Tibial nerve (tissue), 4 donors: ENCODE results near the gene IRF8. TPM values are rescaled to one million over a fixed set of nuclear protein-coding genes. Genes with fewer than 3 reads are reported as not detected.

ENCODE experiments used
- DNase-seq, 2 donors: peaks; one replicate each; pipeline ENCODE4 v3.0.0-alpha.2; 2019; ENCODE audit warnings: low spot score in 2 of 2
- H3K27ac ChIP-seq, 4 donors: fragments of 200-600 bp; sonication (generic) in 3 of 4; one replicate each; pipeline ENCODE4 v1.5.1; 2017 to 2019; ENCODE audit warnings: mild to moderate bottlenecking in 1 of 4
- H3K27me3 ChIP-seq, 2 donors: fragments of 200-600 bp; sonication (generic) in 1 of 2; one replicate each; pipeline versions ENCODE4 v1.5.1 to v1.6.0; 2017 to 2019
- H3K36me3 ChIP-seq, 3 donors: fragments of 200-600 bp; sonication (generic); one replicate each; pipeline ENCODE4 v1.5.1; 2018 to 2019
- H3K4me1 ChIP-seq, 4 donors: fragments of 200-600 bp; sonication (generic) in 3 of 4; one replicate each; pipeline ENCODE4 v1.5.1; 2017 to 2019
- H3K4me3 ChIP-seq, 4 donors: fragments of 200-600 bp; sonication (generic) in 3 of 4; one replicate each; pipeline ENCODE4 v1.5.1; 2017 to 2019; ENCODE audit warnings: mild to moderate bottlenecking in 1 of 4, moderate library complexity in 1 of 4
- H3K9me3 ChIP-seq, 4 donors: fragments of 200-600 bp; sonication (generic) in 3 of 4; one replicate each; pipeline ENCODE4 v1.5.1; 2017 to 2019
- EP300 ChIP-seq, 2 donors: sonication (generic); formaldehyde crosslinking; IDR thresholded peaks; one replicate each; pipeline ENCODE4 v1.6.1; 2017; ENCODE audit warnings: antibody characterized with exemption in 2 of 2, mild to moderate bottlenecking in 1 of 2
- POLR2A ChIP-seq, 2 donors: fragments of 450-650 bp; IDR thresholded peaks; one replicate each; pipeline ENCODE4 v1.6.1; 2017; ENCODE audit warnings: antibody characterized with exemption in 2 of 2, mild to moderate bottlenecking in 2 of 2, moderate library complexity in 2 of 2
- WGBS, 2 donors: methylation state at CpG; one replicate each; pipeline ENCODE4 v1.1.5; 2018; 5-methylcytosine and 5-hydroxymethylcytosine counted together
- total RNA-seq, 4 donors: library from RNA; depleted of rRNA; stranded (reverse); fragments of >200 nt; gene quantifications; one replicate each; pipeline ENCODE4 v1.1.0, GENCODE V29; 2016
- TF ChIP-seq, protein P1 (sequence below), 5 experiments: fragments of 200-600 bp in 3 of 5; fragments of 450-650 bp in 2 of 5; sonication (generic) in 3 of 5; IDR thresholded peaks; one replicate each; pipeline ENCODE4 v1.5.1; 2016 to 2019; ENCODE audit warnings: antibody characterized with exemption in 5 of 5, mild to moderate bottlenecking in 3 of 5, moderate library complexity in 2 of 5

IRF8 gene
- total RNA-seq, 4 donors from 2014 or later, result 20.5 to 30.3 (median 22.7) TPM

- no peaks in the 10 kb centered on the region for H3K27me3 ChIP-seq
- peaks cover 0 to 52% (median 25%) of the 10 kb centered on the region in 4 donors for H3K4me1 ChIP-seq
- H3K9me3 ChIP-seq, result no peaks in the 10 kb centered on the region
- no peak for TF ChIP-seq POLR2A (IDR thresholded peaks at IDR 0.05)
- no peak for TF ChIP-seq EP300 (IDR thresholded peaks at IDR 0.05)
- TF ChIP-seq, protein P1, sequence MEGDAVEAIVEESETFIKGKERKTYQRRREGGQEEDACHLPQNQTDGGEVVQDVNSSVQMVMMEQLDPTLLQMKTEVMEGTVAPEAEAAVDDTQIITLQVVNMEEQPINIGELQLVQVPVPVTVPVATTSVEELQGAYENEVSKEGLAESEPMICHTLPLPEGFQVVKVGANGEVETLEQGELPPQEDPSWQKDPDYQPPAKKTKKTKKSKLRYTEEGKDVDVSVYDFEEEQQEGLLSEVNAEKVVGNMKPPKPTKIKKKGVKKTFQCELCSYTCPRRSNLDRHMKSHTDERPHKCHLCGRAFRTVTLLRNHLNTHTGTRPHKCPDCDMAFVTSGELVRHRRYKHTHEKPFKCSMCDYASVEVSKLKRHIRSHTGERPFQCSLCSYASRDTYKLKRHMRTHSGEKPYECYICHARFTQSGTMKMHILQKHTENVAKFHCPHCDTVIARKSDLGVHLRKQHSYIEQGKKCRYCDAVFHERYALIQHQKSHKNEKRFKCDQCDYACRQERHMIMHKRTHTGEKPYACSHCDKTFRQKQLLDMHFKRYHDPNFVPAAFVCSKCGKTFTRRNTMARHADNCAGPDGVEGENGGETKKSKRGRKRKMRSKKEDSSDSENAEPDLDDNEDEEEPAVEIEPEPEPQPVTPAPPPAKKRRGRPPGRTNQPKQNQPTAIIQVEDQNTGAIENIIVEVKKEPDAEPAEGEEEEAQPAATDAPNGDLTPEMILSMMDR (IDR thresholded peaks at IDR 0.05), result no peak
- no peak for DNase-seq
- H3K36me3 ChIP-seq, result peaks cover 0 to 4% (median 0%) of the 10 kb centered on the region in 3 donors
- 79 to 90% methylated on average over 14 to 15 of the region's 15 CpGs for WGBS, 2 donors
- no peak overlapping the region for H3K4me3 ChIP-seq
- peak overlapping the region in 2 of 4 donors; percentile 58 to 71 for H3K27ac ChIP-seq
These were observed 12.4 kb downstream of the IRF8 start for GRCh38 chr16:85911251-85911930.

GRCh38 chr16:85912211-85912974, 13.4 kb downstream of the IRF8 start:
- H3K27ac ChIP-seq, result peak overlapping the region in 3 of 4 donors; percentile 38 to 71 (median 43)

GRCh38 chr16:85913141-85913601, 14.2 kb downstream of the IRF8 start:
- DNase-seq, result no peak

More at GRCh38 chr16:85912211-85912974, 13.4 kb downstream of the IRF8 start:
- 32 to 36% methylated on average over 13 of the region's 13 CpGs for WGBS, 2 donors
- DNase-seq, result peak; percentile 50 to 82
- no peak overlapping the region for H3K4me3 ChIP-seq
- H3K9me3 ChIP-seq, result no peaks in the 10 kb centered on the region
- no peaks in the 10 kb centered on the region for H3K27me3 ChIP-seq
- TF ChIP-seq EP300 (IDR thresholded peaks at IDR 0.05) (peak in 1 of 2 donors; percentile 91), POLR2A (IDR thresholded peaks at IDR 0.05) (no peak)
- TF ChIP-seq, protein P1 (IDR thresholded peaks at IDR 0.05), result no peak
- H3K4me1 ChIP-seq, result peaks cover 0 to 45% (median 25%) of the 10 kb centered on the region in 4 donors
- peaks cover 0 to 4% (median 0%) of the 10 kb centered on the region in 3 donors for H3K36me3 ChIP-seq

GRCh38 chr16:85913688-85914422, 14.9 kb downstream of the IRF8 start:
- H3K4me3 ChIP-seq, result no peak overlapping the region
- H3K36me3 ChIP-seq, result peaks cover 0 to 12% (median 0%) of the 10 kb centered on the region in 3 donors
- peak overlapping the region in 1 of 4 donors; percentile 43 for H3K27ac ChIP-seq
- no peak for DNase-seq
- WGBS, 2 donors, result 67 to 70% methylated on average over 15 to 16 of the region's 16 CpGs
- H3K4me1 ChIP-seq, result peaks cover 0 to 45% (median 25%) of the 10 kb centered on the region in 4 donors
- TF ChIP-seq, protein P1 (IDR thresholded peaks at IDR 0.05), result no peak
- no peaks in the 10 kb centered on the region for H3K27me3 ChIP-seq
- H3K9me3 ChIP-seq, result no peaks in the 10 kb centered on the region

More at GRCh38 chr16:85913141-85913601, 14.2 kb downstream of the IRF8 start:
- WGBS, 2 donors, result 86 to 90% methylated on average over 10 to 11 of the region's 12 CpGs
- TF ChIP-seq, protein P1 (IDR thresholded peaks at IDR 0.05), result no peak
- no peak for TF ChIP-seq POLR2A (IDR thresholded peaks at IDR 0.05)
- TF ChIP-seq EP300 (IDR thresholded peaks at IDR 0.05), result no peak
- Histone ChIP-seq H3K36me3 (peaks cover 0 to 5% (median 0%) of the 10 kb centered on the region in 3 donors), H3K4me3 (no peak overlapping the region), H3K9me3 (no peaks in the 10 kb centered on the region), H3K27ac (peak overlapping the region in 3 of 4 donors; percentile 38 to 71 (median 43)), H3K27me3 (no peaks in the 10 kb centered on the region), H3K4me1 (peaks cover 0 to 45% (median 25%) of the 10 kb centered on the region in 4 donors)
